ENCODE data around the gene HEATR5B. TPM values are rescaled to one million over a fixed set of nuclear protein-coding genes. Genes with fewer than 3 reads are reported as not detected.

HEATR5B gene
- total RNA-seq, 1 experiment from 2014 or later: 12.6 TPM

- ChIA-PET CTCF (no interaction called here), POLR2A (no interaction called here)
- H3K9me3 Mint-ChIP-seq: no peaks in the 10 kb centered on the region
- no peak for TF ChIP-seq HMGXB4 (CRISPR knock-in tag; IDR thresholded peaks at IDR 0.05)
- no peak for TF ChIP-seq IRF1 (CRISPR knock-in tag; IDR thresholded peaks at IDR 0.05)
- no peak for TF ChIP-seq RELA (CRISPR knock-in tag; IDR thresholded peaks at IDR 0.05; ENCODE audit: borderline replicate concordance)
- TF ChIP-seq E2F1 (CRISPR knock-in tag; IDR thresholded peaks at IDR 0.05): no peak
- no peak for TF ChIP-seq SP1 (CRISPR knock-in tag; conservative IDR thresholded peaks at IDR 0.05)
- no peak for TF ChIP-seq FOXJ3 (CRISPR knock-in tag; IDR thresholded peaks at IDR 0.05; ENCODE audit: borderline replicate concordance)
- no peak for TF ChIP-seq ZNF138 (CRISPR knock-in tag; conservative IDR thresholded peaks at IDR 0.05)
- TF ChIP-seq PRDM15 (CRISPR knock-in tag; IDR thresholded peaks at IDR 0.05): no peak
- no peak for TF ChIP-seq JUN (CRISPR knock-in tag; IDR thresholded peaks at IDR 0.05)
- ATAC-seq (no peak), DNase-seq (ENCODE audit: low spot score) (no peak)
- H3K4me1 Mint-ChIP-seq: no peaks in the 10 kb centered on the region; the same call in 1 of the 2 replicates
- peaks cover 6% of the 10 kb centered on the region; the same call in 1 of the 2 replicates for H3K36me3 Mint-ChIP-seq
- H3K27me3 Mint-ChIP-seq (ENCODE audit: low read depth): no peaks in the 10 kb centered on the region
- H3K4me3 Mint-ChIP-seq: no peak overlapping the region
- no peak overlapping the region for H3K27ac Mint-ChIP-seq
Measured at GRCh38 chr2:37080689-37081088, 3.5 kb downstream of the HEATR5B start.

GRCh38 chr2:37080266-37080665 is 3.9 kb downstream of the HEATR5B start:
- no peak for ATAC-seq
- POLR2A ChIA-PET: no interaction called here
- H3K4me3 Mint-ChIP-seq: no peak overlapping the region

More at GRCh38 chr2:37080266-37080665, 3.9 kb downstream of the HEATR5B start:
- Mint-ChIP-seq H3K36me3 (peaks cover 8% of the 10 kb centered on the region), H3K9me3 (no peaks in the 10 kb centered on the region), H3K27ac (no peak overlapping the region), H3K4me1 (no peaks in the 10 kb centered on the region; the same call in 1 of the 2 replicates), H3K27me3 (ENCODE audit: low read depth) (no peaks in the 10 kb centered on the region)
- CTCF ChIA-PET: no interaction called here
- no peak for DNase-seq (ENCODE audit: low spot score)
- TF ChIP-seq ATF3 (CRISPR knock-in tag; conservative IDR thresholded peaks at IDR 0.05) (no peak), FOXK1 (CRISPR knock-in tag; IDR thresholded peaks at IDR 0.05) (no peak), MAX (CRISPR knock-in tag; IDR thresholded peaks at IDR 0.05) (no peak), ZNF425 (CRISPR knock-in tag; conservative IDR thresholded peaks at IDR 0.05) (no peak), ZSCAN18 (CRISPR knock-in tag; IDR thresholded peaks at IDR 0.05) (no peak), FOXP4 (CRISPR knock-in tag; IDR thresholded peaks at IDR 0.05) (no peak), IRF1 (CRISPR knock-in tag; IDR thresholded peaks at IDR 0.05) (no peak)

Data from WTC11 (cell line).